B cell (primary cell): Measurements from ENCODE around the gene SLC25A6. TPM values are rescaled to one million over a fixed set of nuclear protein-coding genes. Genes with fewer than 3 reads are reported as not detected.

ENCODE experiments used
- ATAC-seq: fragments of 200-7000 bp; cut with Tn5 transposase; one replicate; pipeline ENCODE4 v1.10.0; 2021; ENCODE audit warnings: low read depth, mild to moderate bottlenecking, moderate number of reproducible peaks, moderate library complexity
- CTCF ChIA-PET: fragments of 350-600 bp; sonication (Branson Sonifier 250); formaldehyde crosslinking; loops from one replicate; lab custom pipeline; 2021; ENCODE audit warnings: antibody characterized with exemption, inconsistent platforms; lab: Charles Lee
- POLR2A ChIA-PET: fragments of 350-600 bp; sonication (Branson Sonifier 250); formaldehyde crosslinking; loops from one replicate; lab custom pipeline; 2021; ENCODE audit warnings: antibody characterized with exemption; lab: Charles Lee
- DNase-seq: peaks from one replicate; pipeline ENCODE4 v3.0.0; 2013
- H2AFZ ChIP-seq: 2 replicates; pipeline ENCODE4 v1.6.1; 2012; ENCODE audit warnings: mild to moderate bottlenecking, low read depth, low read length; ENCODE audit not compliant: insufficient read depth, poor library complexity, severe bottlenecking
- H3K27ac ChIP-seq, 2 donors: 1 replicate in 1 of 2; 2 replicates in 1 of 2; pipeline ENCODE4 v1.5.1; 2012 to 2013; ENCODE audit warnings: low read length in 2 of 2, mild to moderate bottlenecking in 2 of 2, moderate library complexity in 1 of 2
- H3K27me3 ChIP-seq, 4 experiments: fragments of 200-600 bp in 1 of 4; sonication (generic) in 1 of 4; replicated peaks in 1 of 4; 1 replicate in 2 of 4; 2 replicates in 2 of 4; pipeline versions ENCODE4 v1.6.1 to v1.7.0; 2013 to 2016; ENCODE audit warnings: low read length in 3 of 4, mild to moderate bottlenecking in 2 of 4, mixed read lengths in 1 of 4, moderate library complexity in 1 of 4; ENCODE audit not compliant: insufficient read depth in 4 of 4, control insufficient read depth in 3 of 4; ENCODE audit errors: control extremely low read depth in 1 of 4
- H3K36me3 ChIP-seq, 2 experiments: replicated peaks in 1 of 2; 1 replicate in 1 of 2; 2 replicates in 1 of 2; pipeline versions ENCODE4 v1.6.1 to v1.7.1; 2013; ENCODE audit warnings: low read length in 1 of 2; ENCODE audit not compliant: insufficient read depth in 2 of 2, control insufficient read depth in 1 of 2; ENCODE audit errors: control extremely low read depth in 1 of 2, extremely low read depth in 1 of 2
- H3K4me1 ChIP-seq, 2 donors: fragments of 200-600 bp in 1 of 2; sonication (generic) in 1 of 2; 1 replicate in 1 of 2; 2 replicates in 1 of 2; pipeline versions ENCODE4 v1.5.1 to v1.6.1; 2013 to 2017; ENCODE audit warnings: low read length in 2 of 2; ENCODE audit not compliant: control insufficient read depth in 2 of 2, insufficient read depth in 2 of 2
- H3K4me2 ChIP-seq: replicated peaks from 2 replicates; pipeline ENCODE3; 2012; ENCODE audit warnings: mild to moderate bottlenecking, low read depth, low read length; ENCODE audit not compliant: poor library complexity, severe bottlenecking
- H3K4me3 ChIP-seq, 5 experiments: fragments of 200-600 bp in 1 of 5; sonication (generic) in 1 of 5; 1 replicate in 3 of 5; 2 replicates in 2 of 5; pipeline versions ENCODE4 v1.5.1 to v1.7.0; 2011 to 2016; ENCODE audit warnings: low read length in 4 of 5, mild to moderate bottlenecking in 4 of 5, low read depth in 2 of 5, control low read depth in 1 of 5, moderate library complexity in 1 of 5; ENCODE audit not compliant: insufficient read depth in 1 of 5; ENCODE audit errors: control extremely low read depth in 1 of 5, extremely low read depth in 1 of 5
- H3K79me2 ChIP-seq: fragments of 200-600 bp; sonication (generic); one replicate; pipeline ENCODE4 v1.6.0; 2016; ENCODE audit warnings: low read length; ENCODE audit not compliant: control insufficient read depth, insufficient read depth
- H3K9ac ChIP-seq: fragments of 200-600 bp; sonication (generic); 2 replicates; pipeline ENCODE4 v1.6.1; 2017; ENCODE audit warnings: mild to moderate bottlenecking, low read length, moderate library complexity
- H3K9me3 ChIP-seq, 3 donors: one replicate each; pipeline versions ENCODE4 v1.6.1 to v1.7.1; 2013; ENCODE audit warnings: low read length in 2 of 3; ENCODE audit not compliant: control insufficient read depth in 2 of 3, insufficient read depth in 1 of 3; ENCODE audit errors: control extremely low read depth in 1 of 3
- H4K20me1 ChIP-seq: 2 replicates; pipeline ENCODE4 v1.6.0; 2012; ENCODE audit warnings: mild to moderate bottlenecking, low read length; ENCODE audit not compliant: insufficient read depth, control insufficient read depth, poor library complexity, severe bottlenecking
- H3K27ac Mint-ChIP-seq: one replicate; pipeline ENCODE4 v1.8.0; 2021; ENCODE audit warnings: mixed read lengths
- H3K27me3 Mint-ChIP-seq: one replicate; pipeline ENCODE4 v1.8.0; 2021; ENCODE audit warnings: mixed read lengths
- H3K4me1 Mint-ChIP-seq: one replicate; pipeline ENCODE4 v1.8.0; 2021; ENCODE audit warnings: mixed read lengths
- H3K4me3 Mint-ChIP-seq: one replicate; pipeline ENCODE4 v1.8.0; 2021; ENCODE audit warnings: mixed read lengths
- H3K9me3 Mint-ChIP-seq: one replicate; pipeline ENCODE4 v1.8.0; 2022; ENCODE audit warnings: mixed read lengths; ENCODE audit not compliant: insufficient read depth
- CTCF ChIP-seq: fragments of 200-600 bp; IDR thresholded peaks from one replicate; pipeline ENCODE4 v1.8.0; 2022; ENCODE audit warnings: antibody characterized with exemption, mild to moderate bottlenecking
- EZH2 ChIP-seq: IDR thresholded peaks from 2 replicates; pipeline ENCODE4 v1.6.1; 2012; ENCODE audit warnings: borderline replicate concordance, low read depth, mild to moderate bottlenecking, moderate library complexity, low read length; ENCODE audit not compliant: insufficient read depth, poor library complexity, severe bottlenecking
- WGBS: methylation state at CpG from one replicate; pipeline ENCODE4 v1.1.5; 2013; ENCODE audit warnings: missing lambda C conversion rate; ENCODE audit not compliant: insufficient coverage; 5-methylcytosine and 5-hydroxymethylcytosine counted together
- intact Hi-C: fragments of 100-400 bp; cut with micrococcal nuclease; formaldehyde crosslinking; loops from one replicate; pipeline ENCODE4 v1.10.0; 2022
- polyA plus RNA-seq: library from polyadenylated mRNA; depleted of rRNA; stranded (reverse); fragments of >200 nt; gene quantifications from 2 replicates; pipeline ENCODE4 v1.2.3, GENCODE V29; 2012
- total RNA-seq, 2 donors: library from RNA; stranded (reverse); fragments of 120-200 nt in 1 of 2; gene quantifications; 1 replicate in 1 of 2; 2 replicates in 1 of 2; pipeline versions ENCODE4 v1.2.3 to v1.2.4, GENCODE V29; 2013 to 2022

SLC25A6 gene
- total and polyA plus RNA-seq, 2 donors (not counting 1 experiment from before 2014, with no cell fraction given) = 343 to 642 TPM

GRCh38 chrX:1384658-1385252 is 7.2 kb downstream of the SLC25A6 start:
- WGBS = 96% methylated on average over 15 of the region's 18 CpGs
- H3K4me2 ChIP-seq = no peak overlapping the region
- H3K27me3 ChIP-seq = no peaks in the 10 kb centered on the region
- Mint-ChIP-seq H3K9me3 (no peaks in the 10 kb centered on the region), H3K4me1 (peaks cover 21% of the 10 kb centered on the region), H3K27ac (no peak overlapping the region), H3K27me3 (no peaks in the 10 kb centered on the region), H3K4me3 (no peak overlapping the region)
- POLR2A ChIA-PET = no interaction called here
- H2AFZ ChIP-seq = no peak overlapping the region
- H3K4me3 ChIP-seq = no peak overlapping the region
- H3K27ac ChIP-seq = no peak overlapping the region
- H3K9ac ChIP-seq = no peak overlapping the region
- intact Hi-C loops = no loop called here
- H3K9me3 ChIP-seq = peaks cover 0 to 20% (median 0%) of the 10 kb centered on the region in 3 donors
- peaks cover 51% of the 10 kb centered on the region for H4K20me1 ChIP-seq
- H3K4me1 ChIP-seq = peaks cover 0 to under 1% of the 10 kb centered on the region in 2 donors
- TF ChIP-seq CTCF (no peak), EZH2 (no peak)
- ATAC-seq (peak; percentile 22), DNase-seq (no peak)
- H3K36me3 ChIP-seq = peaks cover 2 to 62% of the 10 kb centered on the region in 2 experiments
- CTCF ChIA-PET = no interaction called here
- H3K79me2 ChIP-seq = peaks cover 29% of the 10 kb centered on the region

GRCh38 chrX:1380672-1381233 is 11.2 kb downstream of the SLC25A6 start:
- Histone ChIP-seq H3K9ac (no peak overlapping the region), H3K27me3 (no peaks in the 10 kb centered on the region), H4K20me1 (peaks cover 13% of the 10 kb centered on the region), H3K36me3 (peaks cover 2 to 22% of the 10 kb centered on the region in 2 experiments), H3K4me3 (no peak overlapping the region), H2AFZ (no peak overlapping the region), H3K79me2 (no peaks in the 10 kb centered on the region), H3K4me1 (no peaks in the 10 kb centered on the region), H3K27ac (no peak overlapping the region), H3K9me3 (peaks cover 0 to 10% (median 0%) of the 10 kb centered on the region in 3 donors), H3K4me2 (no peak overlapping the region)
- POLR2A ChIA-PET = no interaction called here
- DNase-seq = no peak
- WGBS = 75% methylated on average over 20 of the region's 20 CpGs
- CTCF ChIA-PET = no interaction called here
- no peak overlapping the region for H3K4me3 Mint-ChIP-seq
- H3K4me1 Mint-ChIP-seq = peaks cover 4% of the 10 kb centered on the region
- no peaks in the 10 kb centered on the region for H3K9me3 Mint-ChIP-seq
- ATAC-seq = no peak
- H3K27ac Mint-ChIP-seq = no peak overlapping the region
- intact Hi-C loops = no loop called here
- TF ChIP-seq EZH2 (no peak), CTCF (no peak)
- no peaks in the 10 kb centered on the region for H3K27me3 Mint-ChIP-seq
